Activated CD4-positive, alpha-beta T cell treated with anti-CD3 and anti-CD28 coated beads, Interleukin-2, amount 50 U/mL, for 1 hour (primary cell): Measurements from ENCODE around the gene C9orf57.
"Not testable (repeated sequence)": the region's sequence is repeated elsewhere in the genome, so short reads cannot be mapped to it uniquely, and the experiment has no call there.

Source experiments
- DNase-seq: peaks from one replicate; pipeline ENCODE4 v3.0.0-alpha.2; 2020

The C9orf57 gene

GRCh38 chr9:72022841-72023240 is 37.6 kb downstream of the C9orf57 start:
- DNase-seq = no peak

- no peak for DNase-seq
Measured at GRCh38 chr9:72013292-72013760, 47.1 kb downstream of the C9orf57 start.

GRCh38 chr9:72012646-72013045 is 47.8 kb downstream of the C9orf57 start:
- no peak for DNase-seq

- DNase-seq = not testable (repeated sequence)
Measured at GRCh38 chr9:72007726-72008125, 52.7 kb downstream of the C9orf57 start.

GRCh38 chr9:72006501-72006900 is 53.9 kb downstream of the C9orf57 start:
- no peak for DNase-seq

GRCh38 chr9:72005451-72005850 is 55.0 kb downstream of the C9orf57 start:
- DNase-seq = no peak
